HG03135 (cell line): ENCODE results near the gene FOXO6.

Source experiments
- ATAC-seq: cut with Tn5 transposase; IDR thresholded peaks from one replicate; pipeline ENCODE4 v1.9.1; 2021; ENCODE audit warnings: mild to moderate bottlenecking, moderate library complexity; ENCODE audit not compliant: unreplicated experiment

The FOXO6 gene

GRCh38 chr1:41350055-41350378 lies 11.2 kb upstream of the FOXO6 start:
- ATAC-seq, result no peak

- ATAC-seq, result no peak
Measured at GRCh38 chr1:41351262-41352151, 9.7 kb upstream of the FOXO6 start.

- ATAC-seq, result no peak
Measured at GRCh38 chr1:41353744-41354143, 7.5 kb upstream of the FOXO6 start.

GRCh38 chr1:41354956-41355355 lies 6.3 kb upstream of the FOXO6 start:
- ATAC-seq, result no peak

- no peak for ATAC-seq
Measured at GRCh38 chr1:41355356-41355755, 5.9 kb upstream of the FOXO6 start.

GRCh38 chr1:41355761-41356160 lies 5.5 kb upstream of the FOXO6 start:
- no peak for ATAC-seq

GRCh38 chr1:41356752-41357151 lies 4.5 kb upstream of the FOXO6 start:
- no peak for ATAC-seq

GRCh38 chr1:41357451-41358101 lies 3.7 kb upstream of the FOXO6 start:
- no peak for ATAC-seq

GRCh38 chr1:41358131-41359021 lies 2.9 kb upstream of the FOXO6 start:
- no peak for ATAC-seq

- ATAC-seq, result no peak
Measured at GRCh38 chr1:41359211-41360073, 1.8 kb upstream of the FOXO6 start.

- ATAC-seq, result no peak
Measured at GRCh38 chr1:41360074-41360785, 1.0 kb upstream of the FOXO6 start.

GRCh38 chr1:41361495-41362356 lies 492 bp downstream of the FOXO6 start:
- ATAC-seq, result peak; percentile 25

GRCh38 chr1:41362357-41362721 lies 1.1 kb downstream of the FOXO6 start:
- no peak for ATAC-seq

GRCh38 chr1:41362749-41363590 lies 1.7 kb downstream of the FOXO6 start:
- no peak for ATAC-seq

GRCh38 chr1:41363591-41364320 lies 2.5 kb downstream of the FOXO6 start:
- no peak for ATAC-seq

- ATAC-seq, result no peak
Measured at GRCh38 chr1:41364442-41365319, 3.4 kb downstream of the FOXO6 start.

GRCh38 chr1:41365320-41365633 lies 4.0 kb downstream of the FOXO6 start:
- ATAC-seq, result no peak
